Endothelial cell of umbilical vein (primary cell): Measurements from ENCODE around the gene ARID1B.

ENCODE experiments used
- CTCF ChIP-seq, 2 donors: IDR thresholded peaks; 1 replicate in 1 of 2; 2 replicates in 1 of 2; pipeline ENCODE4 v1.5.1; 2011; ENCODE audit warnings: low read length in 2 of 2, mild to moderate bottlenecking in 2 of 2, moderate library complexity in 2 of 2, control low read depth in 1 of 2, inconsistent platforms in 1 of 2, low read depth in 1 of 2; ENCODE audit not compliant: insufficient read depth in 1 of 2; ENCODE audit errors: extremely low read depth in 1 of 2
- POLR2AphosphoS5 ChIP-seq: IDR thresholded peaks from 2 replicates; pipeline ENCODE4 v1.6.1; 2012; ENCODE audit warnings: low read depth, mild to moderate bottlenecking, control low read depth, low read length, moderate library complexity; ENCODE audit not compliant: insufficient read depth

GRCh38 chr6:156916130-156916801 lies 139.1 kb downstream of the ARID1B start:
- TF ChIP-seq CTCF (IDR thresholded peaks at IDR 0.05; ENCODE audit: extremely low read depth in 1 of 2, insufficient read depth in 1 of 2, low read depth in 1 of 2, low read length in 2 of 2) = no peak
- TF ChIP-seq POLR2AphosphoS5 = no peak
